Bronchus fibroblast of lung (primary cell): ENCODE results near the gene EEF2K. TPM values are rescaled to one million over a fixed set of nuclear protein-coding genes. Genes with fewer than 3 reads are reported as not detected.

Source experiments
- total RNA-seq: library from RNA; depleted of rRNA; stranded (reverse); fragments of >200 nt; gene quantifications from 2 replicates; pipeline ENCODE4 v1.2.3, GENCODE V29; 2015

EEF2K gene
- 17.4 and 17.5 TPM in 2 replicates for total RNA-seq

GRCh38 chr16:22206013-22206841 is at the start of gene EEF2K:
EEF2K (plus strand) TSS chr16:22206278; CDS start chr16:22225730, 19,452 bp downstream.

GRCh38 chr16:22161999-22162655 is 44.0 kb upstream of the EEF2K start, which contains the start of gene SDR42E2:
SDR42E2 (plus strand) TSS chr16:22162506; CDS start chr16:22165583, 3,077 bp downstream.

DNA sequence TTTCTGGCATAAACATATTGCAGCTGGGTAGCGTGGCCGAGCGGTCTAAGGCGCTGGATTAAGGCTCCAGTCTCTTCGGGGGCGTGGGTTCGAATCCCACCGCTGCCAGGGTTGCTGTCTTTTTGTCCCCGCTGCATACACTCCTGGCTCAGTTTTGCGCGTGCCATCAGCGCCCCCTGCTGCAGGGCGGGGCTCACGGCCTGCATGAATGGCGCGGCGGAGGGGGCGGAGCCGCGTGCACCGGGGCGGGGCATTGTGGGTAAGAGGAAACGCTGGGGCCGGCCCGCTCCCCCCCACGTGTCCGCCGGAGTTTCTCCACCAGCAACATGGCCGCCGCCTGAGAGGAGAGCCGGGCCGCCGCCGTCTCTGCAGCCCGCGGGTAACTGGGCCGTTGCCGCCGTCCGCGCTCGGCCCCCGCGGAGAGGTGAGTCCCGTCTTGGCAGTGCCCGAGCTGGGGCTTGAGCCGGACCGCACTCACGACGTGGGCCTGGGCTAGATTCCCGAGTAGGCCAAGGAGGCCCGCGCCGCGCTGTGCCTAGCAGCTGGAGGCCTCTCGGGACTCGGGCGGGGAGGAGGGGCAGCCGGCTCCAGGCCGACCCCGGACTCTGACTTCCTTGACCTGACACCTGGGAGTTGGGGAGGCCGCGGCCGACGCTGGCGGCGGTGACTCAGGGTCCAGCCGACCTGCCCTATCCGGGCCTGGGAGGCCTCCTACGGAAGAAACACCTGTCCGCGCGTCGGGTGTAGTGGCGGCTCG is 91.2 kb downstream of the EEF2K start, which contains the start of gene POLR3E:
Gene POLR3E, plus strand, starts transcription at position 296 of the 757 bp plus-strand sequence. CDS start 5,560 bp downstream, outside the sequence.

Other genes with a start within 250 kb of the EEF2K start
- not detected in 2 replicates for gene PDZD9, start 205.2 kb upstream of the EEF2K start, total RNA-seq
- gene MOSMO, start 198.2 kb upstream of the EEF2K start, total RNA-seq, result 16.8 and 16.9 TPM in 2 replicates
- 0.15 TPM in 1 of 2 replicates, not detected in the other for gene VWA3A, start 113.7 kb upstream of the EEF2K start, total RNA-seq
- gene SDR42E2, start 43.8 kb upstream of the EEF2K start, total RNA-seq, result not detected in 2 replicates
- 27.7 and 38.4 TPM in 2 replicates for gene POLR3E, start 91.1 kb downstream of the EEF2K start, total RNA-seq
- 27.1 and 33.1 TPM in 2 replicates for gene CDR2, start 168.3 kb downstream of the EEF2K start, total RNA-seq